Stimulated activated CD4-positive, alpha-beta T cell treated with anti-CD3 and anti-CD28 coated beads, Interleukin-15, amount 100 ng/mL, for 48 hours (primary cell): Measurements from ENCODE around the gene TRAPPC12.
A peak's percentile ranks its signal among the peaks of the same experiment; 100 is the strongest.
"Not testable (repeated sequence)": the region's sequence is repeated elsewhere in the genome, so short reads cannot be mapped to it uniquely, and the experiment has no call there.

ENCODE experiments used
- DNase-seq, 2 donors: peaks; one replicate each; pipeline ENCODE4 v3.0.0-alpha.2; 2020; ENCODE audit warnings: low read depth in 2 of 2

Gene TRAPPC12

GRCh38 chr2:3379647-3380534 lies at the start of gene TRAPPC12:
TRAPPC12 (plus strand) TSS chr2:3379694; CDS start chr2:3387624, 7,930 bp downstream.
- DNase-seq, result peak; percentile 86 to 90

- no peak for DNase-seq
Measured at GRCh38 chr2:3332133-3332532, 47.4 kb upstream of the TRAPPC12 start.

- no peak for DNase-seq
Measured at GRCh38 chr2:3334392-3335345, 44.8 kb upstream of the TRAPPC12 start.

GRCh38 chr2:3336844-3337243 lies 42.6 kb upstream of the TRAPPC12 start:
- no peak for DNase-seq

GRCh38 chr2:3338340-3338739 lies 41.2 kb upstream of the TRAPPC12 start:
- DNase-seq, result no peak

GRCh38 chr2:3340144-3340543 lies 39.4 kb upstream of the TRAPPC12 start:
- DNase-seq, result no peak

GRCh38 chr2:3341336-3341735 lies 38.2 kb upstream of the TRAPPC12 start:
- no peak for DNase-seq

- DNase-seq, result no peak
Measured at GRCh38 chr2:3342324-3342723, 37.2 kb upstream of the TRAPPC12 start.

GRCh38 chr2:3343012-3343411 lies 36.5 kb upstream of the TRAPPC12 start:
- no peak for DNase-seq

- DNase-seq, result no peak
Measured at GRCh38 chr2:3344897-3345296, 34.6 kb upstream of the TRAPPC12 start.

GRCh38 chr2:3345621-3346020 lies 33.9 kb upstream of the TRAPPC12 start:
- no peak for DNase-seq

- DNase-seq, result no peak
Measured at GRCh38 chr2:3348767-3349166, 30.7 kb upstream of the TRAPPC12 start.

GRCh38 chr2:3349211-3349693 lies 30.2 kb upstream of the TRAPPC12 start:
- DNase-seq, result no peak

GRCh38 chr2:3354986-3355385 lies 24.5 kb upstream of the TRAPPC12 start:
- no peak for DNase-seq

- no peak for DNase-seq
Measured at GRCh38 chr2:3355951-3356569, 23.4 kb upstream of the TRAPPC12 start.

GRCh38 chr2:3356799-3357198 lies 22.7 kb upstream of the TRAPPC12 start:
- no peak for DNase-seq

- not testable (repeated sequence) for DNase-seq
Measured at GRCh38 chr2:3357446-3357845, 22.0 kb upstream of the TRAPPC12 start.

GRCh38 chr2:3357926-3358325 lies 21.6 kb upstream of the TRAPPC12 start:
- DNase-seq, result no peak

- no peak for DNase-seq
Measured at GRCh38 chr2:3361518-3362389, 17.7 kb upstream of the TRAPPC12 start.

- no peak for DNase-seq
Measured at GRCh38 chr2:3365219-3365618, 14.3 kb upstream of the TRAPPC12 start.

- DNase-seq, result no peak
Measured at GRCh38 chr2:3368261-3368722, 11.2 kb upstream of the TRAPPC12 start.
